Ecto neural progenitor cell (in vitro differentiated cells): ENCODE results near the gene GALNT17.
"Not testable (repeated sequence)": the region's sequence is repeated elsewhere in the genome, so short reads cannot be mapped to it uniquely, and the experiment has no call there.

Source experiments
- DNase-seq: peaks from one replicate; pipeline ENCODE4 v3.0.0-alpha.2; 2018; ENCODE audit warnings: low spot score

The GALNT17 gene

DNA sequence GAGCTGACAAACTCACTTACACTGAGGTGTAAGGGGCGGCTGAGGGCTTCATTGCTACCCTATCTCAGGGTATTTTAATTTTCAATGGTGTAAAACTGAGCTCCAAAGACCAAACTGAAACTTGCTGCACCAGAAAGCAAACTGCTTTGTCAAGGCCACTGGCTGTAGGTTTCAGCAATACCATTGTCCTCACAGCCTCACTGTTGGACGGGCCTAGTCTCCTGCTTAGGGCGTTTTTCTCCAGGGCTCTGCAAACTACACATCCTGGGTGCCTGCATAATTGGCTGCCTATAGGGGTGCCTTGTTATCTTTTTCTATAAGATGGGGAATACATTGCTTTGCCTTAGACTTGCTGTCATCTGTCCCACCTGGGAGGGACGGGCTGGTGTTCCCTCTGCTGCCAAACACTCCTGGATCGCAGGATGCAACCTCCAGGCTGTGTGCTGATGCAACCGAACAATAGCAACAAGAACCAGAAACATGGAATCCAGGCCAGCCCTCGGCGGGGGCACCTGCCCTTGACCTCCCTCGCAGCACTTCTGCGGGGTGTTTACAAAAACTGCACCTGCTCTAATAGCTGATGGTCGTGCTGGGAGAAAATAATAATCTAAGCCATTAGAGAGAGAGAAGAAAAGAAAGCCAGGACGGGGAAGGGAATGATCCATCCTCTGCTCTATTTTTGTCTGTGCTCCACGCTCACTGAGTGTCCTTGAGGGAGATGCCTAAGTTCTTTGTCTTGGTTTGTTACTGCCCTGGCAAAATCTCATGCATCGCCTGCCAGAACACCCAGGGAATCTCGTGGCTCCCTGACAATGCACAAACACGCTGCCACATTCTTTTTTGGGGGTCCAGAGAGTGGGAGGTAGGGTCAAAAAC is 104.5 kb downstream of the GALNT17 start:
- no peak for DNase-seq

- DNase-seq, result peak; percentile 66
These were observed 106.0 kb downstream of the GALNT17 start for GRCh38 chr7:71237945-71238344.

- no peak for DNase-seq
These were observed 106.8 kb downstream of the GALNT17 start for GRCh38 chr7:71238581-71239295.

- DNase-seq, result no peak
These were observed 107.8 kb downstream of the GALNT17 start for GRCh38 chr7:71239586-71240268.

GRCh38 chr7:71243736-71244410 is 111.9 kb downstream of the GALNT17 start:
- no peak for DNase-seq

GRCh38 chr7:71245038-71245437 is 113.1 kb downstream of the GALNT17 start:
- no peak for DNase-seq

- no peak for DNase-seq
These were observed 119.8 kb downstream of the GALNT17 start for GRCh38 chr7:71251706-71252105.

- DNase-seq, result no peak
These were observed 122.8 kb downstream of the GALNT17 start for GRCh38 chr7:71254751-71255150.

DNA sequence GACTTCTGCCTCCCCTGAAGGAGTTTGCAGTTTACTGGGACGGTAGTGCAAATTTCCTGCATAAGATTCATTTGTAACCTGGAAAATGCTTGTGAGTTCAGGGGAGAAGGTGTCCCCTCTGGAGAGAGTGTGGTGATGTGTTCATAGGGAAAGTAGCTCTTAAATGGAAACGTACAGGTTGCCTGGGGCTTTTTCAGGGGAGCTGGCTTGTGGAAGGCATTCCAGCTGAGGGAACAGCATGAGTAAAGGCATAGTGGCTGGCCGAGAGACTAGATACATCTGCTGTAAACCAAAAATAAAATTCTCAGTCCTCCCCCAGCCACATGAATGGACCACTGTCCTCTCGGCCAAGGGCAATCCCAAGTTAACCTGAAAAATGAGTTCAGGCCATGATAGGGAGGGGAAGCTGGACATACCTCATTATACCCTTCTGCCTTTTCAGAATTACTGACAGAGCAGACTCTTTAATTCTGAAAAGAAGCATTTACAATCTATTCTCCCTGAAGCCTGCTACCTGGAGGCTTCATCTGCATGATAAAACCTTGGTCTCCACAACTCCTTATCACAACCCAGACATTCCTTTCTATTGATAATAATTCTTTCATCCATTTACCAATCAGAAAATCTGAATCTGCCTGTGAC is 123.7 kb downstream of the GALNT17 start:
- no peak for DNase-seq

DNA sequence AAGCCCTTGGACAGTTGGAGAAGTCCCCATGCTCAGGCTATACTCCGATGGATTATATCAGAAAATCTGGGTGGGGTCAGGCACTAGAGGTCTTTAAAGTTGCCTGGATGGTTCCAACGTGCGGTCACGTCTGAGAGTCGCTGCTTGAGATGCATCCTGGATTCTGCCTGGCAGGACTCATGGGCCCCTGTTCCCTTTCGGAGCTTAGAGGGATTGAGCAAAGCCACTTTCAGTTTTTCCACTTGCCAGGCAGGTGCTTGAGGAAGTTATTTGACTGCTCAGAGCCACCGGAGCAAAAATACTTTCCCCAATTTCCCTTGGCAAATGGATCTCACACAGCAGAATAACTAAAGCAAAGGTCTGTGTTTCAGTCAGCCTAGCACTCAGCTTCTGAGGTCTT is 129.1 kb downstream of the GALNT17 start:
- DNase-seq, result no peak

- not testable (repeated sequence) for DNase-seq
These were observed 130.9 kb downstream of the GALNT17 start for GRCh38 chr7:71262834-71263233.

- no peak for DNase-seq
These were observed 132.1 kb downstream of the GALNT17 start for GRCh38 chr7:71264005-71264404.

DNA sequence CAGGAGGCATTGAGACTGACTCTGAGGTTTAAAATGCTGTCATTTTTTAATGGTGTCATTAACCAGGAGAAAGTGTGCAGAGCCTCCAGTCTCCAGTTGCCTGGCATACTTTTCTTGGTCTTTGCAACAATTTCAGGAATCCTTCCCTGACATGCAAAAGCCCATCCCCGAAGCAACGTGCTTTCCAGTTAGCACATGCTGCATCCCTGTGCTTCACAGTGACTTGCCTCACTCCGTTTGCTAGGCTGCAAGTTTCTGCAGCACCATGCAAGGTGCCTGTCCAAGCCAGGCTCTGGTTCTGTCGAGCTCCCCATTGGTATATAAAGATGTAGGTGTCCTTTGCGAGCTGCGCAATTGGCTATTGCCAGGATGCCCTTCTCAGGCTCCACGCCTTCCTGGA is 135.0 kb downstream of the GALNT17 start:
- DNase-seq, result no peak

GRCh38 chr7:71267734-71268469 is 136.0 kb downstream of the GALNT17 start:
- no peak for DNase-seq

DNA sequence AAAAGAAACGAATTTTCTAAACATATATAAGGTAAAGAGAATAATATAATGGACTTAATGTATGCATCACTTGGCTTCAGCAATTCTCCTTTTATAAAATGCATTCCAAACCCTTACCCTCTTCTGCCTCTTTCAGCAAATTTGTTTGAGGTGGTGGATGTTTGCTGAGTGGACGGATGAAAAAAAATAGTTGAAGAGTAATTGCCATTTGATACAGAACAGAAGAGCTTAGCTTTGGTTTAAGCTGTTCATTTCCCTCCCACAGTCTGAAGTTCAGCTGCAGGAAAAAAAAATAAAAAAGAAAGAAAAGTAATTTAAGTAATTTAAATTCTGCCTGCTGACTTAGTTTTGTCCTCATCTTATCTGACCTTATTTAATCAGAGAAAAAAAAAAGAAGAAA is 138.6 kb downstream of the GALNT17 start:
- DNase-seq, result no peak

DNA sequence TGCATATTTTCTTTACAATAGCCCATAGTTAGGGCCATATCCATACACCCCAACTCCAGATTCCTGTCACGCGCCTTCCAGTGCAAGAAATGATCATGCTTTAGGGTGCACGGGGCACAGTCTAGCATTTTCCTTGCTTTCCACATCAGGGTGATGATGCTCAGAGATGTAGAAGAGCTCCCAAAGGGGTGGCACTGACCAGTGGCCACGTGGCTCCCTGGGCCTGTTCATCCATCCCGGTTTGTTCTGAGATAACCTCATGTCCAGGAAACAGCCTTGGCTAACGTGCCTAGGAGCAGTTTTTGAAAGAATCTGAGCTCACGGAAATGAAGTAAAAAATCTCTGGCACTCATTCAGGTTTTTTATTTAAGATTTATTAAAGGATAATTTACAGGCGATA is 139.3 kb downstream of the GALNT17 start:
- DNase-seq, result no peak

GRCh38 chr7:71272509-71273490 is 140.9 kb downstream of the GALNT17 start:
- no peak for DNase-seq

- no peak for DNase-seq
These were observed 146.3 kb downstream of the GALNT17 start for GRCh38 chr7:71278257-71278656.

GRCh38 chr7:71281261-71281660 is 149.3 kb downstream of the GALNT17 start:
- no peak for DNase-seq

GRCh38 chr7:71283802-71284201 is 151.9 kb downstream of the GALNT17 start:
- no peak for DNase-seq
